HepG2 (cell line): ENCODE data around the gene C9orf78.

ENCODE experiments used
- CTCF ChIP-seq: sonication (generic); formaldehyde crosslinking; IDR thresholded peaks from 2 replicates; pipeline ENCODE4 v1.5.0; 2020; ENCODE audit warnings: mild to moderate bottlenecking, missing genetic modification reagents, moderate library complexity
- E2F5 ChIP-seq: sonication (generic); formaldehyde crosslinking; conservative IDR thresholded peaks from 2 replicates; pipeline ENCODE4 v1.4.0; 2020; ENCODE audit warnings: missing genetic modification reagents
- JUND ChIP-seq: sonication (generic); formaldehyde crosslinking; IDR thresholded peaks from 2 replicates; pipeline ENCODE4 v1.8.0; 2022; ENCODE audit warnings: mild to moderate bottlenecking, missing genetic modification reagents
- KIAA2018 ChIP-seq: sonication (generic); formaldehyde crosslinking; IDR thresholded peaks from 2 replicates; pipeline ENCODE4 v1.5.0; 2020; ENCODE audit warnings: mild to moderate bottlenecking, missing genetic modification reagents, borderline replicate concordance
- NR3C1 ChIP-seq: sonication (generic); formaldehyde crosslinking; IDR thresholded peaks from 2 replicates; pipeline ENCODE4 v1.4.0; 2020; ENCODE audit warnings: missing genetic modification reagents
- POLR2AphosphoS5 ChIP-seq: IDR thresholded peaks from 2 replicates; pipeline ENCODE4 v1.6.1; 2012; ENCODE audit warnings: low read depth, low read length
- RERE ChIP-seq: IDR thresholded peaks from 2 replicates; pipeline ENCODE4 v1.6.1; 2016; ENCODE audit warnings: low read depth, missing genetic modification reagents, missing compliant biosample characterization
- TARDBP ChIP-seq: sonication (generic); formaldehyde crosslinking; IDR thresholded peaks from 2 replicates; pipeline ENCODE4 v1.8.0; 2022; ENCODE audit warnings: mild to moderate bottlenecking, missing genetic modification reagents
- YY1 ChIP-seq: IDR thresholded peaks from 2 replicates; pipeline ENCODE4 v1.6.1; 2011; ENCODE audit warnings: low read length, low read depth, moderate library complexity, mild to moderate bottlenecking; ENCODE audit not compliant: insufficient read depth, insufficient replicate concordance
- ZNF274 ChIP-seq: sonication (generic); formaldehyde crosslinking; IDR thresholded peaks from 2 replicates; pipeline ENCODE4 v1.5.1; 2020; ENCODE audit warnings: mild to moderate bottlenecking, missing genetic modification reagents
- ZNF775 ChIP-seq: sonication (generic); formaldehyde crosslinking; IDR thresholded peaks from 2 replicates; pipeline ENCODE4 v1.4.0; 2020; ENCODE audit warnings: missing genetic modification reagents, mild to moderate bottlenecking, moderate library complexity, borderline replicate concordance

GRCh38 chr9:129871046-129871445 is 36.0 kb upstream of the C9orf78 start:
- TF ChIP-seq POLR2AphosphoS5 (no peak), TARDBP (CRISPR knock-in tag) (no peak), ZNF274 (no peak), NR3C1 (CRISPR knock-in tag) (no peak), JUND (CRISPR knock-in tag) (no peak), RERE (CRISPR knock-in tag) (no peak), KIAA2018 (CRISPR knock-in tag) (no peak), CTCF (CRISPR knock-in tag) (no peak), ZNF775 (CRISPR knock-in tag) (no peak), YY1 (no peak), E2F5 (CRISPR knock-in tag) (no peak)
